GM19099 (cell line): Measurements from ENCODE around the gene ADH5.

Source experiments
- POLR2A ChIP-seq: IDR thresholded peaks from 3 replicates; pipeline ENCODE4 v1.6.1; 2011; ENCODE audit warnings: low read depth; ENCODE audit not compliant: insufficient read length; ENCODE audit errors: extremely low read depth

ADH5 gene

DNA sequence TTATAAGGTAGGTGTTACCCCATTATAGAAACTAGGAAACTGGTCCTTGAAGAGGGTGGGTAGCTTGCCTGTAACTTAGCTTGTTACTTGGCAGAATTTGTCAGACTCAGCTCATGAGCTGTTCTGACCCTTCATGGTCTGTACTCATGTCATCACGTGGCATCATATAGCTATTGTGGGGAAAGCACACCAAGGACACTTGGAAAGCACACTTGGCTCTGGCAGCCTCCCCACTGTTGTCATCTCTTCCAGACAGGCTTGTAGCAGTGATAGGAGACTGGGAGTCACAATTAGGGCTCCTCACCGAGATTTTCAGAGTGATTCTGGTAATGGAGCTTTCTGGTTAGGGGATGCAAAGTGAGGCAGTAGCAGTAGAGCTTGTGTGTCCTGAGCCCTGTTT, 30.4 kb downstream of the ADH5 start:
- TF ChIP-seq POLR2A, result no peak

DNA sequence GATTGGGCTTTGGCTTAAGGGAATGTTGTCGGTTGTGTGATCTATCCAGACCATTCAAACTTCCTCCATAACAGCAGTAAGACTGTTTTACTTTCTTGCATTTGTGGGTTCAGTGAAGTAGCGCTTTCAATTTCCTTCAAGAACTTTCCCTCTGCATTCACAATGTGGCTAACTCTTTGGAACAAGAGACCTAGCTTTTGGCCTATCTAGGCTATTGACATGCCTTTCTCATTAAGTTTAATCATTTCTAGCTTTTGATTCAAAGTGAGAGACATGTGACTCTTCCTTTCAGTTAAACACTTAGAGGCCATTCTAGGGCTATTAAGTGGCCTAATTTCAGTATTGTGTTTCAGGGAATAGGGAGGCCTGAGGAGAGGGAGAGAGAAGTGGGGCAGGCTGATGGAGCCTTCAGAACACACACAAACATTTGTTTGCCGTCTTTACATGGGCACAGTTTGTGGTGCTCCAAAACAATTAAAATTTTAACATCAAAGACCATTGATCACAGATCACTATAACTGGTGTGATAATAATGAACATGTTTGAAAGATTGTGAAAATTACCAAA, 34.1 kb downstream of the ADH5 start:
- TF ChIP-seq POLR2A, result no peak

DNA sequence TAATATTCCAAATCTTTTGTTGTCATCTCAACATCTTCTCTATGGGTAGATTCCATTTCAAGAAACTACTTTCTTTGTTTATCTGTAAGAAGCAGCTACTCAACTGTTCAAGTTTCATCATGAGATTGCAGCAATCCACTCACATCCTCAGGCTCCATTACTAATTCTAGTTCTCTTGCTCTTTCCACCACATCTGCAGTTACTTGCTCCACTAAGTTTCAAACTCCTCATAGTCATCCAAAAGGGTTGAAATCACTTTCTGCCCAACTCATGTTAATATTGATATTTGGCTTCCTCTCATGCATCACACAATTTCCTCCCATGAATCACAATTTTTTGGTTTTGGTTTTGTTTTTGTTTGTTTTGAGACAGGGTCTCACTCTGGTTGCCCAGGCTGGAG, 35.7 kb downstream of the ADH5 start:
- TF ChIP-seq POLR2A, result no peak

DNA sequence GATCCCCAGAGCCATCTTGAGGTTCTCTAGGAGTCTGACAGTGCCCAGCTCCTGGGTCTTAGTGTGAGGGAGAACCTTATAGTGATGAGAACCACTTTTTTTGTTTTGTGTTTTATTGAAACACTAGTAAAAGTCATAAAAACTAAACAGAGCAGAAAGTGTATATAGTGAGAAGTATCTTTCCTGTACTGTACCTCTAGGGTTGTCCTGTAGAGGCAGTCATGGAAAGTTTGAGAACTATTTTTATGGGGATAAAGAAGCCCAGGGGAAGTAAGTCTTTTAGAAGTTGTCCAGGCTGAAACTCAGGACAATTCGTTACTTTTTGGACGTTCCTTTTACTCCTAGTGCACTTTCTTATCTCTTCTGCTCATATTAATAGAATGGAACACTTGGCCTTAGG, 40.9 kb downstream of the ADH5 start:
- TF ChIP-seq POLR2A, result no peak

DNA sequence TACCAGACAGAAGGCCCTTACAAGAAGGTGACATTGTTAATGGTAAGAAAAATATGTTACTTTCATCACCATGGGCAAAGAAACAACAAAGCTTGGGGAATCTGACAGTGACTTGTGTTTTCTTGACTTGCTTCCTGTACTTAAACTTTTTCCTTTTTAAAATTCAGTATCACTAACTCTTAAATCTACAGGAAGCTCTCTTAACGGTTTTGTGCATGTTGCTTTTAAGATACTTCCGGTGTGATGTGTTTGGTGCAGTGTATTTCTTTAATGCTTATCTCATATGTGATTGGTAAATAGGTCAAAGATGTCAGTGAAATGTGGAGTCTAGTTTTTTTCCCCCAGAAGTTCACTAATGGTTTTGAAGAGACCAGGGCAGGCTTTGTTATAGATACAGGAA, 45.2 kb downstream of the ADH5 start:
- no peak for TF ChIP-seq POLR2A

DNA sequence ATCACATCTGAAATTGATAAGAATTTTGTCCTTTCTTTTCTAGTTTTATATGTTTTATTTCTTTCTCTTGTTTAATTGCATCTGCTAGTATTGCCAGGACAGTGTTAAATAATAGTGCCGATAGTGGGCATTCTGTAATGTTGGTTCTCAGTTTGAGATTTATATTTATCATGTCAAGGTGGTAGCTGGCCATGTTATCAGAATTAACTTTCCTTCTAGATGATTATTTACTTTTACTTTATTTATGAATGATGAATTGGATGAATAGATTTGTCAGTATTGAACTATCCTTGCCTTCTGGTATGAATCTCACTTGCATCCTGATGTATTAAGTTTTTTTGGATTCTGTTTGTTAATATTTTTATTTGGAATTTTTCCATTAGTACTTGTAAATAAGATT, 50.4 kb downstream of the ADH5 start:
- no peak for TF ChIP-seq POLR2A

DNA sequence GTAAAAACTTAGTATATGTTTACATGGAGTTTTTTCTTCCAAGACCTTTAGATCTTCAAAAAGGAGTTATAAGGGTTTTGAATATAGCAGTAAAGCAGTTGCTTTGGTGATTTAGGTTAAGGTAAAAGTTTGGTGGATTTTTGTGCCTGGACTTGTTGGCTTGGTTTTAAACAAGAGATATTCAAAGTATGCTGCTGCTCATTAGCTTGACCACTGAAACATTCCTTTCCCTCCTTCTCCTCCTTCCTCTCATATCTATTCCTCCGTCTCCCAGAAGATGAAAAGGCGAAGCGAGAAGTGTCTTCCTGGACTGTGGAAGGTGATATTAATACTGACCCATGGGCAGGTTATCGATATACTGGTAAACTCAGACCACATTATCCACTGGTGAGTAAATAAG, 54.6 kb downstream of the ADH5 start:
- TF ChIP-seq POLR2A, result no peak

DNA sequence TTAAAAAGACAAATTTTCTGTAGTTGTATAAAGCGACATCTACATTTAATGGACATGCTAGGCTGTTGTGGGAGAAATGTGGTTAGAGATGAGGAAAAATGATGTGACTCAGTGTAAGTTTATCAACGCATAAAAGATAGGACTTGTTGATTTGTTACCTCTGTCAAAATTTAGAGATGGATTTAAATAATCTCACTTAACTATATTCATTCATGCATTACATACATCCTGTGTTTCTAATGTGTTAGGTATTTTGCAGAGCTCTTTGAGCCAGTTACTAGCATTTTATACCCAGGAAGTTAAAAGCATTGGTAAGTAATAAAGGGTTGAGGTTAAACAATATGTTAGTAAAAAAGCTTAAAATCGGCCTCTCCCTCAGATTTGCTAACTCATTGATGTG, 58.7 kb downstream of the ADH5 start:
- no peak for TF ChIP-seq POLR2A

DNA sequence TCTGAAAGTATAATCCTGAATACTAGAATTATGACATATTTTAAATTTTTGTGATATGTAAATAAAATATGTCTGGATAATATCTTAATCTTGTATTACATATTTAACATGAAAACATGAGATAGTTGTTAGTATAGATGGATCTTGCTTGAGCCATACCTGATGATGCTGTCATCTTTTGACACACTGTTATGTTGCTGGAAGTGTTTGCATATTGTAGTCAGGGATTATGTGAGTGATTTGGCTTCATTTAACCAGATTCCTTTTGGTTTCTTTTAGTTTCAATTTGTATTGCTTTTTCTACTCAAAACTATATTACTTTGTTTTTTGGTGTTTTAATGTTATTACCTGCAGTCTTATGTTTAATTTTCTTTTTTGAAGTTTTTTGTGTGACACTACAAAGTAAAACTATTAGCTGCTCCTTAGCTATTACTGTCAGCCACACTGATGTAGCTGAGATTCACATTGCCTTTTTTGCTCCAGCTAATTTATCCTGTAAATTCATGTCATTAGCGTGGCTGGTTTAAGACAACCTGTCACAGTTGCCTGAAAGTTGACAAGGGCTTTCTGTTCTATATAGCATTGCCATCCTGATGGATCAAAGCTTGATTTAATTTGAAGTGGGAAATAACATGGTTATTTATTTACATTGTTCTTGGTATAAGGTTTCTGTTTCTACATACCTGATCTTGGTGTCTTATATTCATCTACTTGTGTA, 59.4 kb downstream of the ADH5 start:
- no peak for TF ChIP-seq POLR2A

DNA sequence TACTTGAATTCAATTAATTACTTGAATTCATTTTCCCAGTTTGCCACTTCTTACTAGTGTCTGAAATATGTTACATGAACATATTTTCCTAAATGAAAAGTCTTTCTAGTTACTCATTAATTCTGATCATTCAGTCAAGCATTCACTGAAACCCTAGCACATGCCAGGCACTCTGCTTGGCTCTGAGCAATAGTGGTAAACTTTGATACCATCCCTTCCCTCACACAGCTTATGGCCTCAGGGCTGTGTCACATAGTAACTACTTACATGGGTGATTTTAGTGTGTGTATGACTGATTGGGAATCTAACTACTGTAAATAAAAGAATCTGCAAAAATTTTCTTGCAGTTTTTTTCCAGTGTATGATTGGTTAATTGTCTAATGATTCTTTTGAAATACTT, 60.4 kb downstream of the ADH5 start:
- no peak for TF ChIP-seq POLR2A

DNA sequence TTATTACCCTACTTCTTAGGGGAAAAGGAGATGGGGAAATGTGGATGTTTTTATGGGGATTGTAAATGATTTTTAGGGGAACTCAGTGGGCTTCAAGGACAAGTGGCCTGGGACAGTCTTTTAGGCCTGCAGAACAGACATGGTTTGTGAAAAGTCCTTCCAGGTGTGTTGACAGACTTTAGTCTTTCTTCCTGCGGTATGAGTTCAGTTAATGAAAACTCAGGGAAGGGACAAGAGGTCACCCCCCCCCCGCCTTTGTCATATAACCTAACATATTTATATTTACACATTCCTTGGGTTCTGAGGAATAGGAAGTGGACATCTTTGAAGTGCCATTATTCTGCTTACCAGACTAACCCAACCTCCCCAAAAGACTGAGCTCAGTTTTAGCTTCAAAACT, 61.3 kb downstream of the ADH5 start:
- no peak for TF ChIP-seq POLR2A

DNA sequence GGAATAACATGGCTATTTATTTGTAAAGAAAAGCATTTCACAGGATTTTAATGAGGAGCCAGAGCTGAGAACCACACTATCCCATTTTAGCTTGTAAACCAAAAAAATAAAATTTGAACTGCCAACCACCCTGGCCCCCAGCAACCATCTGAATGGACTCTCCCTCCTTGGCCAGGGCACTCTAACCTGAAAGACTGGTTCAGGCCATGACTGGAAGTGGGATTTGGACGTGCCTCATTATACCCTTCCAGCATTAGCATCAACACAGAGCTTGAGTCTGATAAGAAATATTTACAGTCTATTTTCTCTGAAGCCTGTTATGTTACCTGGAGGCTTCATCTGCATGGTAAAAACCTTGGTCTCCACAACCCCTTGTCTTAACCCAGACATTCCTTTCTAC, 63.1 kb downstream of the ADH5 start:
- no peak for TF ChIP-seq POLR2A

DNA sequence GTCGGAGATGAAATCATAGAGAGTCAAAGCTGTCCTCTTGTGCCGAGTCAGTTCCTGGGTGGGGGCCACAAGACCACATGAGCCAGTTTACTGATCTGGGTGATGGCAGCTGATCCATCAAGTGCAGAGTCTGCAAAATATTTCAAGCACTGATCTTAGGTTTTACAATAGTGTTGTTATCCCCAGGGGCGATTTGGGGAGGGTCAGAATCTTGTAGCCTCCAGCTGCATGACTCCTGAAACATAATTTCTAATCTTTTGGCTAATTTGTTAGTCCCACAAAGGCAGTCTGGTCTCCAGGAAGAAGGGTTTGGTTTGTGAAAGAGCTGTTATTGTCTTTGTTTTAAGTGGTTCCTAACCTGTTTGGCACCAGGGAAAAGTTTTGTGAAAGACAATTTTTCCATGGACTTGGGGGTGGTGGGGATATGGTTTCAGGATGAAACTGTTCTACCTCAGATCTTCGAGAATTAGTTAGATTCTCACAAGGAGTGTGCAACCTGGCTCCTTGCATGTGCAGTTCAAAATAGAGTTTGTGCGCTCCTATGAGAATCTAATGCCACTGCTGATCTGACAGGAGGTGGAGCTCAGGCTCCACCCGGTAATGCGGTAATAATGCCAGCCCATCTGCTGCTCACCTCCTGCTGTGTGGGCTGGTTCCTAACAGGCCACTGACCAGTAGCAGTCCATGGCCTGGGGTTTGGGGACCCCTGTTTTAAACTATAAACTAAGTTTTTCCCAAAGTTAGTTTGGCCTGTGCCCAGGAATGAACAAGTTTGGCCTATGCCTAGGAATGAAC, 63.9 kb downstream of the ADH5 start:
- TF ChIP-seq POLR2A, result no peak

DNA sequence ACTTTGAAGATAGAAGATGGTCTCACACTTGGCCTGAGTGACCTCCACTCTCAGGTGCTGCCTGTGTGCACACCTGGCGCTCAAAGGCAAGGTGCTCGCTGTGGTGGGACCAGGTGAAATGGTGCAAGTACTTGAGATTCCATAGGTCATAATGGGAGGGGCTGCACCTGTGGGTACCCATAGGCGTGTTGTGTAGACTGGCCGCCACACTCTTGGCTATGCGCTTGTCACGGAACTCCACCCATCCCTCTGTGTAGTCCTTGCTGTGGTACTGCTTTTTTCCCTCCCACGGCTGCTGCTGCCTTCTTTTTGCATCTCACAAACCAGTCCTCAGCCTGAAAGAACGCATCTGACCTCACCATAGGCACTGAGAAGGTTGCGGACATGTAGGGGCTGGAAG, 66.0 kb downstream of the ADH5 start:
- TF ChIP-seq POLR2A, result no peak

DNA sequence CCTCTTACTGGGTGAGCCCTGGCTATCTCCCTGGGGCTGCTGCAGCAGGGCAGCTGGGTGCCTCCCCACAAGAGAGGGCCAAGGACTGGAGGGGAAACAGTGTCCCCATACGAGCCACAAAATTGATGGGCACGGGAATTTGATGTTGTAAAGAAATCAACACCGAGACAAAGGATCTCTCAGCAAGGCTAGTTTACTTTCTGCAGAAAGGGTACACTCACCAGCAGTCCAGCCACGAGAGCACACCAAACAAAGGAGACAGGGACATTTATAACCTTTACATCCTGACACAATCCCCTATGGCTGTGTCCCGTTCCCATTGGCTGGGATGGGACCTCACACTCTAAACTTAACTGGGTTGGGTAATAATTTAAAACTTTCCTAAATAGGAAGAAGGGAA, 67.2 kb downstream of the ADH5 start:
- TF ChIP-seq POLR2A, result no peak
